ENCODE data around the gene SALL4. TPM values are rescaled to one million over a fixed set of nuclear protein-coding genes. Genes with fewer than 3 reads are reported as not detected.
"Not testable (repeated sequence)": the region's sequence is repeated elsewhere in the genome, so short reads cannot be mapped to it uniquely, and the experiment has no call there.

SALL4 gene
- total RNA-seq, 6 donors from 2014 or later = 0.51 to 0.69 (median 0.52) TPM; not detected in 3

GRCh38 chr20:51788822-51789221 lies 13.5 kb downstream of the SALL4 start:
- Histone ChIP-seq H3K27me3 (no peaks in the 10 kb centered on the region), H3K9me3 (no peaks in the 10 kb centered on the region), H3K4me3 (no peak overlapping the region), H3K4me1 (no peaks in the 10 kb centered on the region), H3K27ac (no peak overlapping the region), H3K36me3 (no peaks in the 10 kb centered on the region)
- no peak for DNase-seq
- ATAC-seq (ENCODE audit: low FRiP score in 2 of 2) = no peak
- 93 to 96% methylated on average over 14 of the region's 14 CpGs for WGBS, 2 donors
- TF ChIP-seq POLR2AphosphoS5 (IDR thresholded peaks at IDR 0.05) = no peak
- no peak for TF ChIP-seq EP300 (IDR thresholded peaks at IDR 0.05)

- ATAC-seq (ENCODE audit: low FRiP score in 2 of 2) = no peak
- TF ChIP-seq CTCF (IDR thresholded peaks at IDR 0.05) = no peak
- no peak for TF ChIP-seq POLR2AphosphoS5 (IDR thresholded peaks at IDR 0.05)
- TF ChIP-seq EP300 (IDR thresholded peaks at IDR 0.05) = no peak
- TF ChIP-seq POLR2A (IDR thresholded peaks at IDR 0.05) = no peak
- DNase-seq = no peak
- no peaks in the 10 kb centered on the region for H3K4me1 ChIP-seq
- peaks cover 0 to 3% (median 0%) of the 10 kb centered on the region in 4 donors for H3K9me3 ChIP-seq
- 85 to 87% methylated on average over 15 of the region's 15 CpGs for WGBS, 2 donors
- H3K27me3 ChIP-seq = no peaks in the 10 kb centered on the region
- H3K27ac ChIP-seq = no peak overlapping the region
- no peak overlapping the region for H3K4me3 ChIP-seq
- H3K36me3 ChIP-seq = no peaks in the 10 kb centered on the region
Observed at GRCh38 chr20:51784299-51784698, 18.0 kb downstream of the SALL4 start.

DNA sequence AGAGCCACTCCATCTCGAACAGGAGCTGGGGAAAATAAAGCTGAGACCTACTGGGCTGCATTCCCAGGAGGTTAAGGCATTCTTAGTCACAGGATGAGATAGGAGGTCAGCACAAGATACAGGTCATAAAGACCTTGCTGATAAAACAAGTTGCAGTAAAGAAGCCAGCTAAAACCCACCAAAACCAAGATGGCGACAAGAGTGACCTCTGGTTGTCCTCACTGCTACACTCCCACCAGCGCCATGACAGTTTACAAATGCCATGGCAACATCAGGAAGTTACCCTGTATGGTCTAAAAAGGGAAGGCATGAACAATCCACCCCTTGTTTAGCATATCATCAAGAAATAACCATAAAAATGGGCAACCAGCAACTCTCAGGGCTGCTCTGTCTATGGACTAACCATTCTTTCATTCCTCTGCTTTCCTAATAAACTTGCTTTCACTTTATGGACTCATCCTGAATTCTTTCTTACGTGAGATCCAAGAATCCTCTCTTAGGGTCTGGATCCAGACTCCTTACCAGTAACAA lies 24.0 kb downstream of the SALL4 start:
- peaks cover 0 to 12% (median 0%) of the 10 kb centered on the region in 4 donors for H3K9me3 ChIP-seq
- WGBS, 2 donors = 84 to 92% methylated on average over 4 of the region's 4 CpGs
- DNase-seq; H3K27ac ChIP-seq; H3K4me1 ChIP-seq; H3K36me3 ChIP-seq; H3K4me3 ChIP-seq; H3K27me3 ChIP-seq; ATAC-seq (ENCODE audit: low FRiP score in 2 of 2): not testable (repeated sequence)

DNA sequence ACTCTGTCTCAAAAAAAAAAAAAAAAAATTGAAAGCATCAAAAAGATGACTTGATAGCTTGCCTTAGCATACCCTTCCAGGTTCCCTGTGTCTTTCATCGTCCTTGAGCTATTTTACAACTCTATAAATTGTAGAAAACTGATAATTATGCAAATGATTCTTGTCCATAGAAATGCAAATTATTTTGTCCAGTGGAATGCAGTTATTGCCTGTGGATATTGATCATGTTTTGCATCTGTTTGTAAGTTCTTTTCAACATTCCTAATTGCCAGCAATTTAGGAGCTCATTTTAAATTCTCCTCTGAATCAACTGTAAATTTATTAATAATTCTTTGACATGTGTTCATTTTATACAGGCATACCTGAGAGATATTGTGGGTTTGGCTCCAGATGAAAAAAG lies 27.1 kb downstream of the SALL4 start:
- no peak for TF ChIP-seq EP300 (IDR thresholded peaks at IDR 0.05)
- TF ChIP-seq POLR2A (IDR thresholded peaks at IDR 0.05) = no peak
- TF ChIP-seq POLR2AphosphoS5 (IDR thresholded peaks at IDR 0.05) = no peak
- TF ChIP-seq CTCF (IDR thresholded peaks at IDR 0.05) = no peak
- ATAC-seq (ENCODE audit: low FRiP score in 2 of 2) (no peak), DNase-seq (no peak)
- peaks cover 0 to 12% (median 0%) of the 10 kb centered on the region in 4 donors for H3K9me3 ChIP-seq
- no peaks in the 10 kb centered on the region for H3K27me3 ChIP-seq
- WGBS, 2 donors = 82 to 92% methylated on average over 1 of the region's 1 CpG
- H3K36me3 ChIP-seq = no peaks in the 10 kb centered on the region
- no peaks in the 10 kb centered on the region for H3K4me1 ChIP-seq
- no peak overlapping the region for H3K4me3 ChIP-seq
- H3K27ac ChIP-seq = no peak overlapping the region

GRCh38 chr20:51772236-51772635 lies 30.1 kb downstream of the SALL4 start:
- no peaks in the 10 kb centered on the region for H3K27me3 ChIP-seq
- no peaks in the 10 kb centered on the region for H3K9me3 ChIP-seq
- H3K27ac ChIP-seq = no peak overlapping the region
- peaks cover 0 to 11% (median 2%) of the 10 kb centered on the region in 4 donors for H3K4me1 ChIP-seq
- no peak for TF ChIP-seq CTCF (IDR thresholded peaks at IDR 0.05)
- no peak for TF ChIP-seq EP300 (IDR thresholded peaks at IDR 0.05)
- WGBS, 2 donors = 92 to 95% methylated on average over 4 of the region's 4 CpGs
- H3K4me3 ChIP-seq = no peak overlapping the region
- no peak for ATAC-seq (ENCODE audit: low FRiP score in 2 of 2)
- no peak for DNase-seq
- H3K36me3 ChIP-seq = no peaks in the 10 kb centered on the region

GRCh38 chr20:51769976-51770615 lies 32.2 kb downstream of the SALL4 start:
- no peak for TF ChIP-seq POLR2AphosphoS5 (IDR thresholded peaks at IDR 0.05)
- no peak for TF ChIP-seq POLR2A (IDR thresholded peaks at IDR 0.05)
- TF ChIP-seq CTCF (IDR thresholded peaks at IDR 0.05) = no peak
- no peak for TF ChIP-seq EP300 (IDR thresholded peaks at IDR 0.05)
- Histone ChIP-seq H3K4me1 (peaks cover 0 to 20% (median 6%) of the 10 kb centered on the region in 4 donors), H3K9me3 (no peaks in the 10 kb centered on the region), H3K27ac (no peak overlapping the region), H3K27me3 (no peaks in the 10 kb centered on the region), H3K4me3 (no peak overlapping the region), H3K36me3 (no peaks in the 10 kb centered on the region)
- DNase-seq = no peak
- ATAC-seq (ENCODE audit: low FRiP score in 2 of 2) = no peak
- 84 to 92% methylated on average over 9 of the region's 9 CpGs for WGBS, 2 donors

Data from upper lobe of left lung (tissue), 6 donors.